COR-L47 (cell line): ENCODE data around the gene ELOVL7.
"Not testable (repeated sequence)": the region's sequence is repeated elsewhere in the genome, so short reads cannot be mapped to it uniquely, and the experiment has no call there.

Source experiments
- DNase-seq: peaks from one replicate; lab custom pipeline; 2025; lab: John Stamatoyannopoulos, UW

Gene ELOVL7

GRCh38 chr5:60792438-60792837 is 51.6 kb downstream of the ELOVL7 start:
- DNase-seq, result no peak

GRCh38 chr5:60789551-60789950 is 54.5 kb downstream of the ELOVL7 start:
- no peak for DNase-seq

- DNase-seq, result no peak
These were observed 55.1 kb downstream of the ELOVL7 start for GRCh38 chr5:60788863-60789513.

GRCh38 chr5:60779466-60779865 is 64.6 kb downstream of the ELOVL7 start:
- no peak for DNase-seq

- DNase-seq, result no peak
These were observed 67.7 kb downstream of the ELOVL7 start for GRCh38 chr5:60776343-60776742.

GRCh38 chr5:60765019-60765709 is 78.9 kb downstream of the ELOVL7 start:
- no peak for DNase-seq

- no peak for DNase-seq
These were observed 81.0 kb downstream of the ELOVL7 start for GRCh38 chr5:60763061-60763460.

GRCh38 chr5:60754495-60754894 is 89.6 kb downstream of the ELOVL7 start:
- no peak for DNase-seq

- no peak for DNase-seq
These were observed 99.4 kb downstream of the ELOVL7 start for GRCh38 chr5:60744682-60745081.

- DNase-seq, result no peak
These were observed 100.4 kb downstream of the ELOVL7 start for GRCh38 chr5:60743511-60744314.

GRCh38 chr5:60740322-60740721 is 103.7 kb downstream of the ELOVL7 start:
- DNase-seq, result no peak

- DNase-seq, result no peak
These were observed 105.1 kb downstream of the ELOVL7 start for GRCh38 chr5:60738933-60739332.

GRCh38 chr5:60738461-60738860 is 105.6 kb downstream of the ELOVL7 start:
- DNase-seq, result no peak

GRCh38 chr5:60730858-60731257 is 113.2 kb downstream of the ELOVL7 start:
- not testable (repeated sequence) for DNase-seq

GRCh38 chr5:60727033-60727679 is 116.9 kb downstream of the ELOVL7 start:
- no peak for DNase-seq

GRCh38 chr5:60724126-60724525 is 119.9 kb downstream of the ELOVL7 start:
- DNase-seq, result no peak

GRCh38 chr5:60722416-60722815 is 121.7 kb downstream of the ELOVL7 start:
- peak; percentile 61 for DNase-seq

GRCh38 chr5:60719329-60719728 is 124.7 kb downstream of the ELOVL7 start:
- DNase-seq, result no peak

GRCh38 chr5:60718166-60718892 is 125.7 kb downstream of the ELOVL7 start:
- DNase-seq, result no peak

- not testable (repeated sequence) for DNase-seq
These were observed 128.7 kb downstream of the ELOVL7 start for GRCh38 chr5:60715201-60715928.

GRCh38 chr5:60712950-60713349 is 131.1 kb downstream of the ELOVL7 start:
- DNase-seq, result no peak
